ENCODE results near the gene FANK1. TPM values are rescaled to one million over a fixed set of nuclear protein-coding genes. Genes with fewer than 3 reads are reported as not detected.
A peak's percentile ranks its signal among the peaks of the same experiment; 100 is the strongest.
"Not testable (repeated sequence)": the region's sequence is repeated elsewhere in the genome, so short reads cannot be mapped to it uniquely, and the experiment has no call there.

Gene FANK1
- total RNA-seq, 1 experiment from 2014 or later: not detected

GRCh38 chr10:125881192-125881591 is 15.2 kb upstream of the FANK1 start, which contains the start of gene DHX32:
DHX32 (minus strand) TSS chr10:125881292; CDS start chr10:125880824, 468 bp downstream.
- Histone ChIP-seq H3K27me3 (no peaks in the 10 kb centered on the region), H3K36me3 (peaks cover 11% of the 10 kb centered on the region), H3K4me3 (no peak within 1 kb of the TSS), H3K9me3 (peaks cover 11% of the 10 kb centered on the region)
- no peak for DNase-seq

- DNase-seq: no peak
- peaks cover 3% of the 10 kb centered on the region; the same call in 1 of the 2 replicates for H3K9me3 ChIP-seq
- H3K4me3 ChIP-seq: no peak overlapping the region
- H3K36me3 ChIP-seq: peaks cover 2% of the 10 kb centered on the region; the same call in 1 of the 2 replicates
- no peaks in the 10 kb centered on the region for H3K27me3 ChIP-seq
Observed at GRCh38 chr10:125882596-125882995, 13.8 kb upstream of the FANK1 start.

GRCh38 chr10:125883211-125883610 is 13.2 kb upstream of the FANK1 start:
- H3K36me3 ChIP-seq: peaks cover 2% of the 10 kb centered on the region; the same call in 1 of the 2 replicates
- H3K4me3 ChIP-seq: no peak overlapping the region
- no peak for DNase-seq
- peaks cover under 1% of the 10 kb centered on the region; the same call in 1 of the 2 replicates for H3K9me3 ChIP-seq
- H3K27me3 ChIP-seq: no peaks in the 10 kb centered on the region

- Histone ChIP-seq H3K4me3 (no peak overlapping the region), H3K9me3 (no peaks in the 10 kb centered on the region), H3K27me3 (no peaks in the 10 kb centered on the region), H3K36me3 (0 out of 2 replicates have a peak, but pooled peaks cover 2% of the 10 kb centered on the region)
- no peak for DNase-seq
Observed at GRCh38 chr10:125886914-125887512, 9.4 kb upstream of the FANK1 start.

- not testable (repeated sequence) for H3K36me3 ChIP-seq, H3K9me3 ChIP-seq, H3K27me3 ChIP-seq, H3K4me3 ChIP-seq, DNase-seq
Observed at GRCh38 chr10:125889441-125889840, 6.9 kb upstream of the FANK1 start.

GRCh38 chr10:125892402-125892801 is 4.0 kb upstream of the FANK1 start:
- not testable (repeated sequence) for H3K36me3 ChIP-seq, H3K4me3 ChIP-seq, DNase-seq, H3K9me3 ChIP-seq, H3K27me3 ChIP-seq

- not testable (repeated sequence) for H3K4me3 ChIP-seq, H3K27me3 ChIP-seq, H3K36me3 ChIP-seq, DNase-seq, H3K9me3 ChIP-seq
Observed at GRCh38 chr10:125894176-125894575, 2.2 kb upstream of the FANK1 start.

- DNase-seq: peak; percentile 67
- not testable (repeated sequence) for H3K27me3 ChIP-seq, H3K36me3 ChIP-seq, H3K9me3 ChIP-seq
- H3K4me3 ChIP-seq: peak overlapping the region; percentile 82
Observed at GRCh38 chr10:125895130-125896087, 955 bp upstream of the FANK1 start.

- H3K4me3 ChIP-seq: peak overlapping the region; percentile 82
- not testable (repeated sequence) for H3K36me3 ChIP-seq, H3K9me3 ChIP-seq, DNase-seq, H3K27me3 ChIP-seq
Observed at GRCh38 chr10:125897317-125897716, 953 bp downstream of the FANK1 start.

GRCh38 chr10:125900963-125901362 is 4.6 kb downstream of the FANK1 start:
- not testable (repeated sequence) for DNase-seq, H3K4me3 ChIP-seq, H3K27me3 ChIP-seq, H3K36me3 ChIP-seq, H3K9me3 ChIP-seq

- not testable (repeated sequence) for H3K36me3 ChIP-seq, H3K27me3 ChIP-seq, H3K9me3 ChIP-seq, DNase-seq, H3K4me3 ChIP-seq
Observed at GRCh38 chr10:125903135-125903640, 6.8 kb downstream of the FANK1 start.

GRCh38 chr10:125905069-125905994 is 9.0 kb downstream of the FANK1 start:
- not testable (repeated sequence) for H3K36me3 ChIP-seq, DNase-seq, H3K4me3 ChIP-seq, H3K9me3 ChIP-seq, H3K27me3 ChIP-seq

GRCh38 chr10:125907598-125907997 is 11.2 kb downstream of the FANK1 start:
- not testable (repeated sequence) for H3K4me3 ChIP-seq, H3K36me3 ChIP-seq, H3K27me3 ChIP-seq, DNase-seq, H3K9me3 ChIP-seq

- H3K4me3 ChIP-seq, H3K36me3 ChIP-seq, DNase-seq, H3K9me3 ChIP-seq, H3K27me3 ChIP-seq: not testable (repeated sequence)
Observed at GRCh38 chr10:125908813-125909212, 12.4 kb downstream of the FANK1 start.

GRCh38 chr10:125909491-125909890 is 13.1 kb downstream of the FANK1 start:
- H3K27me3 ChIP-seq, H3K9me3 ChIP-seq, H3K36me3 ChIP-seq, H3K4me3 ChIP-seq, DNase-seq: not testable (repeated sequence)

- no peaks in the 10 kb centered on the region for H3K36me3 ChIP-seq
- no peak for DNase-seq
- H3K27me3 ChIP-seq: no peaks in the 10 kb centered on the region
Observed at GRCh38 chr10:125911145-125911544, 14.8 kb downstream of the FANK1 start.

More at GRCh38 chr10:125911145-125911544, 14.8 kb downstream of the FANK1 start:
- Histone ChIP-seq H3K9me3 (no peaks in the 10 kb centered on the region), H3K4me3 (no peak overlapping the region)
